H1 (cell line): ENCODE results near the gene LGR4. TPM values are rescaled to one million over a fixed set of nuclear protein-coding genes. Genes with fewer than 3 reads are reported as not detected.

Experiments
- ASH2L ChIP-seq: fragments of 200-600, 300-600 bp; sonication (generic); IDR thresholded peaks from one replicate; pipeline ENCODE4 v1.7.1; 2017; ENCODE audit warnings: low read length
- CBX8 ChIP-seq: fragments of 300-800, 300-1000 bp; sonication (generic); IDR thresholded peaks from 2 replicates; pipeline ENCODE4 v1.7.1; 2016; ENCODE audit warnings: low read depth, low read length, borderline replicate concordance
- CHD7 ChIP-seq: fragments of 300-600 bp; sonication (generic); IDR thresholded peaks from 2 replicates; pipeline ENCODE4 v1.7.1; 2012; ENCODE audit warnings: low read length, moderate library complexity, mild to moderate bottlenecking, inconsistent platforms; ENCODE audit not compliant: insufficient replicate concordance
- FOSL1 ChIP-seq: IDR thresholded peaks from 2 replicates; pipeline ENCODE4 v1.6.1; 2011; ENCODE audit warnings: mild to moderate bottlenecking, low read depth, low read length, moderate library complexity; ENCODE audit not compliant: insufficient read depth
- KDM4A ChIP-seq: IDR thresholded peaks from one replicate; pipeline ENCODE4 v1.7.1; 2012; ENCODE audit warnings: low read depth, mild to moderate bottlenecking, moderate library complexity, low read length, inconsistent platforms; ENCODE audit not compliant: severe bottlenecking
- KDM5A ChIP-seq: fragments of 200-600 bp; IDR thresholded peaks from 2 replicates; pipeline ENCODE4 v1.7.1; 2012; ENCODE audit warnings: mild to moderate bottlenecking, low read length, inconsistent platforms, mixed read lengths
- NANOG ChIP-seq: IDR thresholded peaks from 2 replicates; pipeline ENCODE4 v1.6.1; 2011; ENCODE audit warnings: low read length, low read depth, mild to moderate bottlenecking, inconsistent platforms; ENCODE audit not compliant: insufficient read depth, poor library complexity, severe bottlenecking
- SP1 ChIP-seq: IDR thresholded peaks from 2 replicates; pipeline ENCODE4 v1.6.1; 2011; ENCODE audit warnings: low read depth, low read length
- polyA plus RNA-seq, 7 experiments: library from polyadenylated mRNA; depleted of rRNA in 3 of 7; stranded (reverse) in 5 of 7; unstranded in 2 of 7; fragments of >200 nt in 5 of 7; fragments of 200-250 nt in 2 of 7; gene quantifications; 1 replicate in 5 of 7; 2 replicates in 1 of 7; 4 replicates in 1 of 7; pipeline versions ENCODE4 v1.2.1 to v1.2.3, GENCODE V29; 2011 to 2013; ENCODE audit warnings: missing spikeins in 2 of 7, mixed read lengths in 2 of 7
- total RNA-seq: library from RNA; stranded (reverse); fragmentation: NEBNext Ultra II Directional; extraction: Animal tissue kit (Norgen Biotek cat#: 25700); gene quantifications from 2 replicates; pipeline ENCODE4 v1.2.1, GENCODE V29; 2021
- TF ChIP-seq, protein P1 (sequence below): IDR thresholded peaks from 2 replicates; pipeline ENCODE4 v1.6.1; 2012; ENCODE audit warnings: low read length, inconsistent platforms

LGR4 gene
- total and polyA plus RNA-seq, 2 of the 8 experiments (the other 6 are each of a cell fraction or from before 2014, with no cell fraction given), result 26.6 to 61.7 TPM

- TF ChIP-seq CHD7 (peak; percentile 36), FOSL1 (no peak), CBX8 (no peak), ASH2L (no peak), NANOG (peak; percentile 7), SP1 (peak; percentile 38; the same call in 1 of the 2 replicates), KDM5A (no peak), KDM4A (no peak)
- TF ChIP-seq, protein P1, sequence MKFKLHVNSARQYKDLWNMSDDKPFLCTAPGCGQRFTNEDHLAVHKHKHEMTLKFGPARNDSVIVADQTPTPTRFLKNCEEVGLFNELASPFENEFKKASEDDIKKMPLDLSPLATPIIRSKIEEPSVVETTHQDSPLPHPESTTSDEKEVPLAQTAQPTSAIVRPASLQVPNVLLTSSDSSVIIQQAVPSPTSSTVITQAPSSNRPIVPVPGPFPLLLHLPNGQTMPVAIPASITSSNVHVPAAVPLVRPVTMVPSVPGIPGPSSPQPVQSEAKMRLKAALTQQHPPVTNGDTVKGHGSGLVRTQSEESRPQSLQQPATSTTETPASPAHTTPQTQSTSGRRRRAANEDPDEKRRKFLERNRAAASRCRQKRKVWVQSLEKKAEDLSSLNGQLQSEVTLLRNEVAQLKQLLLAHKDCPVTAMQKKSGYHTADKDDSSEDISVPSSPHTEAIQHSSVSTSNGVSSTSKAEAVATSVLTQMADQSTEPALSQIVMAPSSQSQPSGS, result 0 out of 2 replicates have a peak, but pooled peaks have one; percentile 33
These were observed 27.8 kb downstream of the LGR4 start (continued) for GRCh38 chr11:27444801-27445215.
